LHCN-M2 (cell line): Measurements from ENCODE around the gene CCL5. TPM values are rescaled to one million over a fixed set of nuclear protein-coding genes. Genes with fewer than 3 reads are reported as not detected.
A peak's percentile ranks its signal among the peaks of the same experiment; 100 is the strongest.

Experiments used
- DNase-seq: peaks from one replicate; pipeline ENCODE4 v3.0.0-alpha.2; 2012; ENCODE audit warnings: low read depth
- total RNA-seq: library from RNA; depleted of rRNA; stranded (reverse); fragments of >200 nt; gene quantifications from 2 replicates; pipeline ENCODE4 v1.2.3, GENCODE V29; 2014

Gene CCL5
- total RNA-seq, 1 experiment from 2014 or later, result 1.1 TPM

DNA sequence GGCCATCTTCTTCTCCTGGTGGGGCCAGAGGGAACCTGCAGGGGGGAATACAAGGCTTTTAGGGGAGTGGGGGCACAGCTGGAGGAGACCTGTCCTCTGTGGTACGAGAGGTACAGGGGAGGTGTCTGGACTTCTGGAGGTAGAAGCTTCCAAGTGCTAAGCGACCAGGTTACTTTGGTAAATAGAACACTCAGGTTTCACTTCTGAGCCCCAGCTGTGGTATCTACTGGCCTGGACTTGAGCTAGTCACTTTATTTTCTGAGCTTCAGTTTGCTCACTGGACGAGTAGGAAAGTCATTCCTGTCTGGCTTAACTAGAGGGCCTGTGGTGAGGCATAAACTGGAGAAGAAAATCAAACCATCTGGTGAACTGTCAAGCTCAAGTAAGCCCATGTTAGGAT lies 11.4 kb downstream of the CCL5 start, which contains the start of gene HEATR9:
Gene HEATR9 (minus strand): TSS at position 155 of the 400 bp plus-strand sequence. CDS start 149 bp downstream, at position 6.
- no peak for DNase-seq

DNA sequence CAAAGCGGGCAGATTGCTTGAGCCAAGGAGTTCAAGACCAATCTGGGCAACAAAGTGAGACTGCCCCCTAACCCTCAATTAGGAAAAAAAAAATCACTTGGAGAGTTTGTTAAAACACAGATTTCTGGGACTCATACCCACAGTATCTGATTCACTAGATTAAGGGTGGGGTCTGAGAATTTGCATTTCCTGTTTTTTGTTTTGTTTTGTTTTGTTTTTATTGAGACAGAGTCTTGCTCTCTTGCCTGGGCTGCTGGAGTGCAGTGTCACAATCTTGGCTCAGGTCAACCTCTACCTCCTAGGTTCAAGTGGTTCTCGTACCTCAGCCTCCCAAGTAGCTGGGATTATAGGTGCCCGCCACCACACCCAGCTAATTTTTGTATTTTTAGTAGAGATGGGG lies 12.6 kb downstream of the CCL5 start:
- no peak for DNase-seq

DNA sequence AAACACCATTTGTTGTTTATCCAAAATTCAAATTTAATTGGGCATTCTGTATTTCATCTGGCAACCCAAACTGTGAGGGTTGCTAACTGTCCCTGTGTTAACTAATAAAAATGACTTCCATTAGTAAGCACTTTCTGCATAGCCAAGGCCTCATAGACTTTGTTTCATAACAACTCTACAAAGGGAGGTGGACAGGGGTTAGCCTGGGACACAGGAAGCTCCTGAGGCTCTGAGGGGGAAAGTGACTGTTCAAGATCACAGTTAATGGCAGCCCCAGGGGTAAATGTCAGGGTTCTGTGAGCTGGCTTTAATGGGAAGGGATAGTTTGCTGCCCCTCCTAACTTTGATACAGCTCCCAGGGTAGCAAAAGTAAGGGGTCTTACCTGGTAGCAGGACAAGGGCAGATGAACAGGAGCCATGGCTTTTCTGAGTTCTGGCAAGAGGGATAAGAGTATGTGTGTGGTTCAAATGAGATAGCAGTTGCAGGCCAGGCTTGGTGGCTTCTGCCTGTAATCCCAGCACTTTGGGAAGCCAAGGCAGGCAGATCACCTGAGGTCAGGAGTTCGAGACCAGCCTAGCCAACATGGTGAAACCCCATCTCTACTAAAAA lies 13.7 kb downstream of the CCL5 start:
- DNase-seq, result peak; percentile 26

DNA sequence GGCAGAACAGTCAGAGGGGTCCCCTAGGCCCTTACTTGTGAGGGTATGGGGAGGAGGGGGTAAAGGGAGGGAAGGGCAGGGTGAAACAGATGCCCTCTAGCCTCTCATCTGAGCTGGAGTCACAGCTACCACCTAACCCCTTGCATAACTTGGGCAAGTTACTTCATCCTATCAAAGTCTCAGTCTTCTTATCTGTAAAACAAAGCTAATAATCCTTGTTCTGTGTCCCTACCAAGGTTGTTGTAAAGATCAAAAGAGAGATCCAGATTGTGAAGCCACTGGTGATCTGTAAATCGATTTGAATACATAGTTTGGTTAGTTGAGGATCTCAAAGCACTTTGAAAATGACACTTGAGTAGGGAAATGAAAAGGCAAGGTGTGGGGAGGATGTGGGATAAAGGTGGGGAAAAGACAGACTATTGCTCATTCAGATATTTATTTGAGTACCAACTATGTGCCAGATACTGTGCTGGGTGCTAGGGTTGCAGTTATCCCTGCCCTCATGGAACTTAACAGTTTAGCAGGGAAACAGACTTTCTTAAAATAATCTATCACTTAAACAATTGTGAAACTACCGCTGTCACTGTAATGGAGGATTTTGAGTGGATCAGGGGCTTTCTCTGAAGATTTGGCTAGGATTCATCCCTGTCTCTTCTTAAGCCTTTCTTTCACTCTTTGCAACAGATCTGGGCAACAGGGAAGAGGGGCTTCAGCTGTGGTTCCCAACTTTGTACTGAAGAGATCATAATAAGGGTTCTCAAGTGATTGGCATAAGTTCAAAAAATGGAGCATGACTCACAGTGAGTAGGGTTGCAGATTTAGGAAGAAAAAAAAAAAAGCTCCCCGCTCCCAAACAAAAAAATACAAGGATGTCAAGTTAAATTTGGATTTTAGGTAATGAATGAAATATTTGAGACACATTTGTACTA lies 14.5 kb downstream of the CCL5 start:
- DNase-seq, result peak; percentile 70

DNA sequence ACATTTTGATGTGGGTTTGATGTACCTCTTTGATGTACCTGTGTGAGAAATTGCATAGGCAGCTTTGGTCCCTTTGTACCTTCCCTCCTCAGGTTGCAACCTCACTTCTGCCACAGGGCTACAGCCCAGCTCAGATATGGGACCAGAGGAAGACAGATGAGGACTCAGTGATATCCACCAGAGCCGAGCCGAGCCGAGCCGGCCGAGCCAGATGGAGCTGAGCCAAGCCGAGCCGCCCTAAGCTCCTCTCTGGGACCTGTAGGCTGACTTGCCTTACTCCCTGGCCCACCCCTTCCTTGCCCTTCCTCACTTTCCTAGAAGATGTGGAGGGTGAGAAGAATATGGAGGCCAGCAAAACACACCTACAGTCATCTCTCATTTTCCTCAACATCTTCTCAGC lies 15.3 kb downstream of the CCL5 start:
- DNase-seq, result no peak

DNA sequence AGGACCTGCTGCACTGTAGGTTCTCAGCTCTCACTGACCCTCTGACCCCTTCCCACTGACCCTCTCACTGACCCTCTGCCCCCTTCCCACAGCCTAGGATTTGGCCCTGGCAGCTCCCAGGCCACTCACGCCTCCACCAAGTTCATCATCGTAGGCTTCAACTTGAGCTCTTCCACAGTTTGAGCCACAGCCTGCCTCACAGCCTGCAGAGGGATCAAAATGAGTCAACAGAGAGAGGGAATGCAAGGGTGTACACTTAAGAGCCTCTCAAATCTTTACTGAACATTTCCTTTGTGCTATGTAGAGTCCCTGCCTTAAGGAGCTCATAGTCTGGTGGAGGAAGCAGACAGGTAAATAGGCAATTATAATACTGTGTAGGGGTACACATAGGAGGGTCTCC lies 23.6 kb downstream of the CCL5 start:
- DNase-seq, result no peak

DNA sequence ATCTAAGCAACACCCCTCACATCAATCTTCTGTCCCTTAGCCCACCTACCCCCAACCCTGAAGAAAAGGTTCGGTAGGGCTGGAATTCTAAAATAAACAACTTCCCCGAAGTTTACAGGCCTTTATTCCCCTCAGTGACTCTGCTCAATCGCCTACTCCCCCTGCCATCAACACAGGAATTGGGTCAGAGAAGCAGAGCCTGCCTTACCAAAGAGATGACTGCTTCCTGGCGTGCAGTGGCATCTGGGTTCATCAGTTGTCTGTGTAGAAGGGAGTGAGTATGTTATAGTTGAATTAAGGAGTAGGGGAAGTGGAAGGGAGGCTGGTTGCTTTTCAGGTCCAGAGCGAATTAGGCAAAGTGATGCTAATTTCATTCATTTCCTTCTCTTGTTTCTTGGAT lies 24.2 kb downstream of the CCL5 start:
- no peak for DNase-seq

DNA sequence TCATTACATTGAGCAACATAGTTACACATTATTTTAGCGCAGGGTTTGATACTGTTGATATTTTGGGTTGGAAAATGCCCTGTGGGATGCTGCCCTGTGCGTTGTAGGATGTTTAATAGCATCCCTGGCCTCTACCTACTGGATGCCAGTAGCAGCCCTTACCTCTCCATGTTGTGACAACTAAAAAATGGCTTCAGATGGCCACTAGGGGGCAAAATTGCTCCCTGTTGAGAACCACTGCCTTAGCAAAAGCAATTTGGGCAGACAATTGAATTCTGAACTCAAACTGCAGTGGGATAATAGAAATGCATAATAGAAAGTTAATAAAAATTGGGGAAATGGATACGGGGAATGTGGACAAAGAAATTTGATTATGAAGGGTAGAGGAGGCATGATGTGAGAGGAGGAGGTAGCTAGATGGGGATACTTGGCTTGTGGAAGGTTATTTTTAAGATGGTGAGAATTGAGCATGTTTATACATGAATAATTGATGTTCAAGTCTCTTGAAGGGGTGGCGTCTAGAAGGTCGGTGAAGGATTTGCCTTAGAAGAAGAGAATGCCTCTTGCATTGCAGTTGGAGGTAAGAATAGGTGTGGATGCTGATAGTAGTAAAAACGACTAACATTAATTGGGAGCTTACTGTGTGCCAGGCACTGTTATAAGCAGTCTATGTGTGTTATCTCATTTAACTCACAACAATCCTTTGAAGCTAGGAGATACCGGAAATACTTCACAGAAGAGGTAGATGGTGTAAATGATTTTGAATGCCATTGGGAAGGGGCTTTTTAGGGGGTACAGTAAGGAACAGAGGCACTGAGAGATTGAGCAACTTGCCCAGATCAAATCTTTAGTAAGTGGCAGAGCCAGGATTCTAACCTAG lies 30.5 kb downstream of the CCL5 start:
- DNase-seq, result peak; percentile 68

DNA sequence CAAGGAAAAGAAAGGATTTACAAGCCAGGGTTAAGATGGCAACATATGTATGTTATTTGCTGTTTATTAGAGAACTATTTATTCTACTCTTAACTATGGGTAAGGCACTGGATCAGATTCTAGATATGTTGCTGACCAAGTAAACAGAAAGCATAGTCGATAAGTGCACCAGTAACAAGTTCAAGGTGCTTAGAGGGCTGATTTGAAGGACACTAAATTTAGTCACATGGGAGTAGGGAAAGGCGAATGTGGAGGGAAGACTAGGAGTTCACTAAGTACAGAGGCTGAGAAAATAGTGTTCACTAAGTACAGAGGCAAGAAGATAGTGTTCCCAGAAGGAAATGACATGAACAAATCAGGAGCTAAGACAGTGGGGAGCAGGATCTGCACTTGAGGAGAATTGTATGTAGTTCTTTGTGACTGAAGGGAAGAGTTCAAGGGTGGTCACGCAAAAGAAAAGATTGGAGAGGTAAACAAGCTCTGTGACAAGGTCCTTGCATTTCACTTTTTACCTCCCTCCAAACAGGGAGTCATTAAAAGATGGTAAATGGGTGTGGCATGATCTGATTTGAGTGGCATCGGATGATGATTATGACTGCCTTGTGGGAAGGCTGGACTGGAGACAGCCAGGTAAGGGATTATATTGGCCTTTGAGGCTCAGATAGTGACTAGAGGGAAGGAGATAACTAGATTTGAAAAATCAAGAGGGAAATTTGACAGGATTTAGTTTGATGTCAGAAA lies 32.4 kb downstream of the CCL5 start:
- DNase-seq, result no peak

DNA sequence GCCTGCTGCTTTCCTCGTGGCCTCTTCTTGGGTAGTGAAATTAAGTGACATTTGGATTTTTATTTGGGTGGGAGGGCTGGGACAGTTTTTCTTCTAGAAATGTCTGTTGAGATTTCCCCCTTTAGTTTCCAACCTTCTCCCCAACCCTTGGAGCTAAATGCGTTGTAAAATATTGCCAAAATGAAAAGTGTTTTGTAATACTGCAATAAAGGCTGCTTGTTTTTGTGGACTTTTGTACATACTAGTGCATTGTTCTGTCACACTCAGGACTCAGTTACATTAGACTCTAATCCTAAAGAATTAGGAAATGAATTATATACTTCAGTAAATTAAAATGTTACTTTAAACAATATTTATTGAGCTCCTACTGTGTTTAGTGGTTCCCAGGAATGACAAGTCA lies 33.2 kb downstream of the CCL5 start:
- no peak for DNase-seq

DNA sequence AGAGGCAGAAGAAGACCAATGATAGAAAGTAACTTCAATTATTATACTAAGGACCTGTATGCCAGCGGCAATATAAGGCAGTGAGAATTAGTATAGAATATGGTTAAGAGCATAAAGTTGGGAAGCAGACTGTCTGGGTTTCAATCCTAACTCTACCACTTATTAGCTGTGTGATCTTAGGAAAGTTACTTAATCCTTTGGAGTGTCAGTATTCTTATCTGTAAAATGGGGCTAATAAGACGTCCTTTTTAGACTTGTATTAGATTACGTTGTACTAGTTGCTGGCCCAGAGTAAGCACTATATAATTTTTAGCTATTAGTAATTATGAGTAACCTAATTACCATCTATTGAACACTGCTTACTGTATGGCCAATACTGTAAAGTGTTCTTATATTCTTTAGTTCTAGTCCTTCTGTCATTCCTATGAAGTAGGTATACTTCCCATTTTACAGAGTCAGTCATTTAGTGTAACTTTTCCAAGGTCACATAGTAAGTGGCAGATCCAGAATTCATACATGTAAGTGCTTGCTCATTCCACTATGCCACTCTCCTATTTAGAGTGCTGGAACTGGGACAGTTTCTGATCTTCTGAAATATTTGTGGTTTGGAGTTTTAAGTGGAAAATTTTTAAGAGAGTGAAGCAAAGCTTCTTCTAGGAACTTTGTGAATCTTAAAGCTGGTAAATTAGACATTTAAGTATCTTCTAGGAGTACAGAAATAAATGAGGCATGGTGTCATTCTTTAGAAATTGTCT lies 33.9 kb downstream of the CCL5 start:
- no peak for DNase-seq

DNA sequence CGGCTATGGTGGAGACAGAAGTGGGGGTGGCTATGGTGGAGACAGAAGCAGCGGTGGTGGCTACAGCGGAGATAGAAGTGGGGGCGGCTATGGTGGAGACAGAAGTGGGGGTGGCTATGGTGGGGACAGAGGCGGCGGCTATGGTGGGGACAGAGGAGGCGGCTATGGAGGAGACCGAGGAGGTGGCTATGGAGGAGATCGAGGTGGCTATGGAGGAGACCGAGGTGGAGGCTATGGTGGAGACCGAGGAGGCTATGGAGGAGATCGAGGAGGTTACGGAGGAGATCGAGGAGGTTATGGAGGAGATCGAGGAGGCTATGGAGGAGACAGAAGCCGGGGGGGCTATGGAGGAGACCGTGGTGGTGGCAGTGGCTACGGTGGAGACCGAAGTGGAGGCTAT lies 35.6 kb downstream of the CCL5 start:
- no peak for DNase-seq

DNA sequence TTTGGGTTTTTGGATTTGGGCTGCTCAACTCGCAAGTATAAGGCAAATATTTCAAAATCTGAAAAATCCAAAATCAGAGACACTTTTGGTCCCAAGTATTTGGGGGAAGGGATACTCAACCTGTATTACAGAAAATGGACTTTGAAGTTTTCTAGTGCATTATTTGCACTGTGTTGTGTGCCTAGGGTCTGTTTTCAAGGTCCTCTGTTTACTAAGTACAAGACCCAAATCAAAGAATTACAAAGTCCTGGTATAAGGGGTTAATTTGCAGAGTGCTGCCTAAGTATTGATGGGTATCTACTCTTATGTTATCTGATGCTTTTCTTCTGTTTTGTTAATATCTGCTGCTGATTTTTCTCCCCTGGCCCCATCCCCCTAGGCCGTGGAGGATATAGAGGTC lies 36.5 kb downstream of the CCL5 start:
- DNase-seq, result no peak

DNA sequence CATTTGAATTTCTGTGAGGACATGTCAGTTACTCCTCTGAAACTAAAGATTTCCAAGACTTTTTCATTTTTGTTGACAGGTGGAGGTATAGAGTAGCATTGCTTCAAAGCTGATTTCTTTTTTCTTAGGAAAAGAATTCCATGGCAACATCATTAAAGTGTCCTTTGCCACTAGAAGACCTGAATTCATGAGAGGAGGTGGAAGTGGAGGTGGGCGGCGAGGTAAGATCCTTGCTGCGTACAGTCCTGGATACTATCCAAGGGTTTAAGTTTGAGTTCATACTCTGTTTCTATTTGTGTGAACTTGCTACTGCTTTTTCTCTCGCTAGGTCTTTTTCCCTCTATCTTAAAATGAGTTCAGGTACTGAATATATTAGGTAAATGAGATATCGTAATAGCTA lies 37.9 kb downstream of the CCL5 start:
- DNase-seq, result no peak

DNA sequence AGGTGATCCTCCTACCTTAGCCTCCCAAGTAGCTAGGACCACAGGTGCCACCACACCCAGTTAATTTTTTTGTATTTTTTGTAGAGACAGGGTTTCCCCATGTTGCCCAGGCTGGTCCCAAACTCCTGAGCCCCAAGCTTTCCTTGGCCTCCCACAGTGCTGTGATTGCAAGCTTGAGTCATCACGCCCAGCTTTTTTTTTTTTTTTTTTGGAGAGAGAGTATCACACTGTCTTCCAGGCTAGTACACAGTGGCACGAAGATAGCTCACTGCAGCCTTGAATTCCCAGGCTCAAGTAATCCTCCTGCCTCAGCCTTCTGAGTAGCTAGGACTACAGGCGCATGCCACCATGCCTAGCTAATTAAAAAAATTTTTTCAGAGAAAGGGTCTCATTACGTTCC lies 38.7 kb downstream of the CCL5 start:
- peak; percentile 15 for DNase-seq

DNA sequence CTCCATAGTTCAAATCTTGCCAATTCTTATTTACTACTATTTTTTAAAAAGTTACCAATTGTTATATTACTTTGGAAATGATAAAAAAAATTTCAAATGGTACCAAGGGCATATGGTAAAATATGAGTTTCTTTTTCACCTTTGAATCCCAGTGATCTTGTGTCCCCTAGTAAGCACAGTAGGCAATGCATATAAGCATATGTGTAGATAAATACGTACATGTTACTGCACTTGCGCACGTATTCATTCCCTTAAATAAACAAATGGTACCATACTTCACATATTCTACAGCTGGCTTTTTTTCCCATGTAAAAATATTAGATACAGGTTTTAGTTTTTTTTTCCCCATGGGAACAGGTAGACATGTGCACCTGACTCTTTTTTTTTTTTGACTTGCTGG lies 39.1 kb downstream of the CCL5 start:
- no peak for DNase-seq

DNA sequence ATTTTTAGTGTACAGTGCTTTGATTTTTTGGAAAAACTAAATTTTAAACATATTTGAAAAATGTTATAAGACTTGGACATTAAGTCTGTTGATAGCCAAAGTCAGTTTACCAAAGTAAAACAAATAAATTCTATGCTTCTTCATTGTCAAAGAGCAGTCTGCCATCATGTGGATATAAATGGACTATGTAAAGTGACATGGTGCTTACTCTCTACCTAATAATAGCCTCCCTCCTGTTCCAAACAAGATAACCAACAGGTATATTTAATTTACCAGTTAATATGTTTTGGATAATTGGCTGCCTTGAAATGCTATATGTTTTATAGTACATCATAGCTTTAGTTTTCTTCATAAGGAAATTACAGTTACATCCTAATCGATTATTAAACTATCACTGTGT lies 55.0 kb downstream of the CCL5 start:
- no peak for DNase-seq
